Coronary artery (tissue), 2 donors: ENCODE results near the gene CORO2B.

ENCODE experiments used
- DNase-seq: peaks from one replicate; pipeline ENCODE4 v3.0.0-alpha.2; 2017; ENCODE audit warnings: low spot score
- H3K27ac ChIP-seq, 2 donors: fragments of 200-600 bp; sonication (generic); one replicate each; pipeline ENCODE4 v1.5.1; 2016 to 2019
- H3K4me3 ChIP-seq: fragments of 200-600 bp; sonication (generic); 2 replicates; pipeline ENCODE4 v1.5.1; 2016; ENCODE audit warnings: mild to moderate bottlenecking, moderate library complexity
- TF ChIP-seq, protein P1 (sequence below): fragments of 200-600 bp; sonication (generic); IDR thresholded peaks from one replicate; pipeline ENCODE4 v1.5.1; 2019; ENCODE audit warnings: antibody characterized with exemption

The CORO2B gene

GRCh38 chr15:68712886-68713285 is 134.1 kb downstream of the CORO2B start:
- no peak overlapping the region for H3K27ac ChIP-seq
- no peak for DNase-seq
- TF ChIP-seq, protein P1, sequence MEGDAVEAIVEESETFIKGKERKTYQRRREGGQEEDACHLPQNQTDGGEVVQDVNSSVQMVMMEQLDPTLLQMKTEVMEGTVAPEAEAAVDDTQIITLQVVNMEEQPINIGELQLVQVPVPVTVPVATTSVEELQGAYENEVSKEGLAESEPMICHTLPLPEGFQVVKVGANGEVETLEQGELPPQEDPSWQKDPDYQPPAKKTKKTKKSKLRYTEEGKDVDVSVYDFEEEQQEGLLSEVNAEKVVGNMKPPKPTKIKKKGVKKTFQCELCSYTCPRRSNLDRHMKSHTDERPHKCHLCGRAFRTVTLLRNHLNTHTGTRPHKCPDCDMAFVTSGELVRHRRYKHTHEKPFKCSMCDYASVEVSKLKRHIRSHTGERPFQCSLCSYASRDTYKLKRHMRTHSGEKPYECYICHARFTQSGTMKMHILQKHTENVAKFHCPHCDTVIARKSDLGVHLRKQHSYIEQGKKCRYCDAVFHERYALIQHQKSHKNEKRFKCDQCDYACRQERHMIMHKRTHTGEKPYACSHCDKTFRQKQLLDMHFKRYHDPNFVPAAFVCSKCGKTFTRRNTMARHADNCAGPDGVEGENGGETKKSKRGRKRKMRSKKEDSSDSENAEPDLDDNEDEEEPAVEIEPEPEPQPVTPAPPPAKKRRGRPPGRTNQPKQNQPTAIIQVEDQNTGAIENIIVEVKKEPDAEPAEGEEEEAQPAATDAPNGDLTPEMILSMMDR = no peak
- no peak overlapping the region for H3K4me3 ChIP-seq

DNA sequence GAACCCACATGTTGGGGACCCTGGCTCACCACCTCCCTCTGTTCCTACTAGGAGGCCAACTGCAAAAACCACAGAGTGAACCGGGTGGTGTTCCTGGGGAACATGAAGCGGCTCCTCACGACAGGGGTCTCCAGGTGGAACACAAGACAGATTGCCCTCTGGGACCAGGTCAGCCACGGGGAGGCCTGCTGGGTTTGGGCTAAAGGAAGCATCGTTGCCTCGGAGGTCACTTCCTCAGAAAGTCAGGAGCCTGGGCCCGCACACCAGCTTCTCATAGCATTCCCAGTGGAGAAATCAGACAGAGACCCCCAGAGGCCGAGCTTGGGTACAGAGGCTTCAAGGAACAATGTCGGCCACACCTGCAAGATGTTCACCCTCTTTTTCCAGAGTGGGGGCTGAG is 135.1 kb downstream of the CORO2B start:
- DNase-seq = no peak
- no peak overlapping the region for H3K27ac ChIP-seq
- no peak overlapping the region for H3K4me3 ChIP-seq
- TF ChIP-seq, protein P1 = no peak

- DNase-seq = no peak
- Histone ChIP-seq H3K27ac (no peak overlapping the region), H3K4me3 (no peak overlapping the region)
- TF ChIP-seq, protein P1 = no peak
These were observed 136.3 kb downstream of the CORO2B start for GRCh38 chr15:68715111-68715510.

DNA sequence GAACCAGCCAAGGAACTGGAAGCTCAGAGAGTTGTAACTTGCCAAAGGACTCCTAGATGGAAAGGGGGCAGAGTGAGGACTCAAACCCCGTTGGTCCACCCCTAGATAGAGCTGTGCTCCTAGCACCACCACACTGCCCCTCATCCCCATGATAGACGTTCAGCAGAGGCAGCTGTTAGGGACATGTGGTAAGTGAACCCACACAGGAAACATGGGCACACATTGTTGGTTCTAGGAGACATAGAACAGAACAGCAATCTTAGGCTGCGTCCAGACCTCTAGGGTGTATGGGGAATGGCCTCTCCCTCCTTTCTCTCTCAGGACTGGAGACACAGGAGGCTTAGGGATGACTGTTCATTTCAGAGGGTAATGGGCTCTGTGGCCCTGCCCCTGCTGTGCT is 139.2 kb downstream of the CORO2B start:
- H3K27ac ChIP-seq = no peak overlapping the region
- no peak for DNase-seq
- TF ChIP-seq, protein P1 = no peak
- H3K4me3 ChIP-seq = no peak overlapping the region

GRCh38 chr15:68718468-68718867 is 139.7 kb downstream of the CORO2B start:
- no peak overlapping the region for H3K27ac ChIP-seq
- DNase-seq = no peak
- no peak overlapping the region for H3K4me3 ChIP-seq
- TF ChIP-seq, protein P1 = no peak

- Histone ChIP-seq H3K4me3 (no peak overlapping the region), H3K27ac (no peak overlapping the region)
- DNase-seq = no peak
- TF ChIP-seq, protein P1 = no peak
These were observed 140.3 kb downstream of the CORO2B start for GRCh38 chr15:68719051-68719450.

DNA sequence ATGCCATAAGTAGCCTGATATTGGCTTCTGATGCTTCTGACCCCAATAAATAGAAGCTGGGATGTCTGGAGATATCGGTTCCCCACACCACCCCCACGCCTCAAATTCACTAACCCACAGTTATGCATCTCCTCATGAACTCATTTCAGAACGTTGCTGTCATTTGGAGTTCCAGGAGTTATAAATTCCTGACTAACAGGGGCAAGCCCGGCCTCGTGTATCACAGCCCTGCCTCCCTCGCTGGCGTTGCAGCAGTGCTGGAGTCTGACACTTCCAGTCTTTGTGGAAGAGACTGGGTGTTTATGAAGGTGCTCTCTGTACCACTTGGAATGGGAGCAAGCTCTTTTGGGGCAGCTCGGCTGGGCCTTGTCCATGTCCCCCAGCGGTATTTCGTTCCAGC is 140.9 kb downstream of the CORO2B start:
- DNase-seq = no peak
- TF ChIP-seq, protein P1 = no peak
- Histone ChIP-seq H3K27ac (no peak overlapping the region), H3K4me3 (no peak overlapping the region)
